ENCODE measurements around the gene KIF18A.

The KIF18A gene

DNA sequence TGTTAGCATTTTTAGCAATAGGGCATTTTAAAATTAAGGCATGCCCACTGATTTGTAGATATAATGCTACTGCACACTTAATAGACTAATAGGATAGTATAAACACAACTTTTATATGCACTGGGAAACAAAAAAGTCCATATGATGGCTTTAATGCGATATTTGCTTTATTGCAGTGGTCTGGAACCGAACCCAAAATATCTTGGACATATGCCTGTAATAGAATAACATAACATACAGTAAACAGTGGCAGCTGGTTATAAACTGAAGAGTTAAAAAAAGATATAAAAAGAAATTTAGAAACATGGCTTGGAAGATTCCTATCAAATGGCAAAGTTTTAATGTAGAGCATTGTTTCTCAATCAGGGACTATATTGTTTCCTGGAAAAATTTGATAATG, 111.9 kb downstream of the KIF18A start:
- Histone ChIP-seq H3K9me3 (ENCODE audit: control insufficient read depth, insufficient read depth, low read length) (no peaks in the 10 kb centered on the region), H3K4me1 (ENCODE audit: control insufficient read depth, insufficient read depth, low read length) (no peaks in the 10 kb centered on the region), H3K27me3 (ENCODE audit: control insufficient read depth, insufficient read depth, low read length) (no peaks in the 10 kb centered on the region), H3K4me3 (ENCODE audit: low read length) (no peak overlapping the region), H3K36me3 (ENCODE audit: control insufficient read depth, insufficient read depth, low read length) (no peaks in the 10 kb centered on the region), H3K27ac (ENCODE audit: low read length) (no peak overlapping the region)
- no CpG with 5 or more reads among the region's 2 CpGs for WGBS (ENCODE audit: insufficient coverage, insufficient read length)
- no peak for DNase-seq (ENCODE audit: low read depth, low spot score)

DNA sequence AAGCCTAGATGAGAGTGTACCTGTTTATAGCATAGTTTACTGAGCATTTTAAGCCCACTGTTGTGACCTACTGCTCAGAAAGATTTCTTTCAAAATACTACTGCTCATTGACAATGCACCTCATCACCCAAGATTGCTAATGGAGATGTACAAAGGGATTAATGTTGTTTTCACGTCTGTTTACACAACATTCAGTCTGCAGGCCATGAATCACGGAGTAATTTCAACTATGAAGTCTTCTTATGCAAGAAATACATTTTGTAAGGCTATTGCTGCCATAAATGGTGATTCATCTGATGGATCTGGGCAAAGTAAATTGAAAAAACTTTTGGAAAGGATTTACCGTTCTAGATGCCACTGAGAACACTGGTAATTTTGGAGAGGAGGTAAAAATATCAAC, 112.9 kb downstream of the KIF18A start:
- Histone ChIP-seq H3K4me1 (ENCODE audit: control insufficient read depth, insufficient read depth, low read length) (no peaks in the 10 kb centered on the region), H3K27ac (ENCODE audit: low read length) (no peak overlapping the region), H3K36me3 (ENCODE audit: control insufficient read depth, insufficient read depth, low read length) (no peaks in the 10 kb centered on the region), H3K27me3 (ENCODE audit: control insufficient read depth, insufficient read depth, low read length) (no peaks in the 10 kb centered on the region), H3K4me3 (ENCODE audit: low read length) (no peak overlapping the region), H3K9me3 (ENCODE audit: control insufficient read depth, insufficient read depth, low read length) (no peaks in the 10 kb centered on the region)
- no peak for DNase-seq (ENCODE audit: low read depth, low spot score)
- no CpG with 5 or more reads among the region's 3 CpGs for WGBS (ENCODE audit: insufficient coverage, insufficient read length)

DNA sequence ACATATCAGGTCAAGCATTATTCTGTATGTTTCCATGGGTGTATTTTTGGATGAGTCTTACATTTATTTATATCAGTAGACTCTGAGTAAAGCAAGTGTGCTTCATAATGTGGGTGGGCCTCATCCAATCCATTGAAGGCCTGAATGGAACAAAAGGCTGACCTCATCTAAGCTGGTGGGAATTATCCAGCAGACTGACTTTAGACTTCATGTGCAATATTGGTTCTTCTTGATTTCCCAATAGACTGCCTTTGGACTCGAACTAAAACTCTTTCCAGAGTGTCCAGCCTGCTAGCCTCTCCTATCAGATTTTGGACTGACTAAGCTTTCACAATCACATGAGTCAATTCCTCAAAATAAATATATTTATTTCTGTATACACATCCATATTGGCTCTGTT, 116.2 kb downstream of the KIF18A start:
- H3K27me3 ChIP-seq (ENCODE audit: control insufficient read depth, insufficient read depth, low read length) = no peaks in the 10 kb centered on the region
- H3K4me1 ChIP-seq (ENCODE audit: control insufficient read depth, insufficient read depth, low read length) = no peaks in the 10 kb centered on the region
- WGBS (ENCODE audit: insufficient coverage, insufficient read length) = no CpG with 5 or more reads among the region's 1 CpG
- H3K36me3 ChIP-seq (ENCODE audit: control insufficient read depth, insufficient read depth, low read length) = no peaks in the 10 kb centered on the region
- no peak for DNase-seq (ENCODE audit: low read depth, low spot score)
- H3K4me3 ChIP-seq (ENCODE audit: low read length) = no peak overlapping the region
- H3K9me3 ChIP-seq (ENCODE audit: control insufficient read depth, insufficient read depth, low read length) = no peaks in the 10 kb centered on the region
- H3K27ac ChIP-seq (ENCODE audit: low read length) = no peak overlapping the region

DNA sequence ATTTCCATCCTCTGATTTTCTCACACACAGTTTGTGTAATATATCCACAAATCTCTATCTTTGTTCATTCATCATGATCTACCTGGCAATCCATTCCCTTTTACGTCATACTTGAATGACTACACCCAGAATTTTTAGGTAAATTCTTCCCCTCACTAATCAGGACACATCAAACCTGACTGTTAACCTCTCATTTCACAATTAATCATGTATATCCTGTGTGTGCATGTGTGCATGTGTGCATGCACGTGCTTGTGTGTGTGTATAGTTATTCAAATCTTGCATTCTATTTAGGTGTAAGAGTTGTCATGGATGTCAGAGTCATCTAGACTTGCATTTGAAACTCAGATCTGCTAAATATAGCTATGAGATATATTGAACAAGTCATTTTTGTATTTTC, 130.4 kb downstream of the KIF18A start:
- Histone ChIP-seq H3K27ac (ENCODE audit: low read length) (no peak overlapping the region), H3K4me3 (ENCODE audit: low read length) (no peak overlapping the region), H3K9me3 (ENCODE audit: control insufficient read depth, insufficient read depth, low read length) (no peaks in the 10 kb centered on the region), H3K4me1 (ENCODE audit: control insufficient read depth, insufficient read depth, low read length) (no peaks in the 10 kb centered on the region), H3K27me3 (ENCODE audit: control insufficient read depth, insufficient read depth, low read length) (no peaks in the 10 kb centered on the region), H3K36me3 (ENCODE audit: control insufficient read depth, insufficient read depth, low read length) (no peaks in the 10 kb centered on the region)
- WGBS (ENCODE audit: insufficient coverage, insufficient read length) = no CpG with 5 or more reads among the region's 2 CpGs
- no peak for DNase-seq (ENCODE audit: low read depth, low spot score)

- Histone ChIP-seq H3K27me3 (ENCODE audit: control insufficient read depth, insufficient read depth, low read length) (no peaks in the 10 kb centered on the region), H3K9me3 (ENCODE audit: control insufficient read depth, insufficient read depth, low read length) (no peaks in the 10 kb centered on the region), H3K27ac (ENCODE audit: low read length) (no peak overlapping the region), H3K4me1 (ENCODE audit: control insufficient read depth, insufficient read depth, low read length) (no peaks in the 10 kb centered on the region), H3K4me3 (ENCODE audit: low read length) (no peak overlapping the region), H3K36me3 (ENCODE audit: control insufficient read depth, insufficient read depth, low read length) (no peaks in the 10 kb centered on the region)
- DNase-seq (ENCODE audit: low read depth, low spot score) = no peak
- no CpG with 5 or more reads among the region's 3 CpGs for WGBS (ENCODE audit: insufficient coverage, insufficient read length)
Observed at GRCh38 chr11:27977031-27977430, 130.9 kb downstream of the KIF18A start.

DNA sequence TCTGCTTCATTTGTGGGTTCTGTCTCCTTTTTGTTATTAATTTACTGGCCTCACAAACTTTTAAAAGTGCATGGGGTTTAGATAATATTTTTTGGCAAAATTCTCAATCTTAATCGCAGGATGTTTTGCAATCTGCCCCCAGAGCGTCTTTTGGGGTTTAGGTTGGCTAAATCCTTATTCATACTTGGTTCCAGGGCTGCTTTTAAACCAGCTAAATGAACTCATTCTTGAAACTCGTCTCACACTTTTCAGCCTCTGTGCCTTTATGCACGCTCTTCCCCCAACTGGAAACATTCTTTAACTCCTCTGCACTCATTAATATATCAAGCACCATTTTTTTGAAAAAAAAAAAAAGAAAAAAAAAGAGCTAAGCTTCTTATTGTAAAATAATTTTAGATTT, 131.7 kb downstream of the KIF18A start:
- H3K27me3 ChIP-seq (ENCODE audit: control insufficient read depth, insufficient read depth, low read length) = no peaks in the 10 kb centered on the region
- DNase-seq (ENCODE audit: low read depth, low spot score) = no peak
- no peak overlapping the region for H3K27ac ChIP-seq (ENCODE audit: low read length)
- H3K4me3 ChIP-seq (ENCODE audit: low read length) = no peak overlapping the region
- no peaks in the 10 kb centered on the region for H3K36me3 ChIP-seq (ENCODE audit: control insufficient read depth, insufficient read depth, low read length)
- WGBS (ENCODE audit: insufficient coverage, insufficient read length) = no CpG with 5 or more reads among the region's 4 CpGs
- H3K4me1 ChIP-seq (ENCODE audit: control insufficient read depth, insufficient read depth, low read length) = no peaks in the 10 kb centered on the region
- no peaks in the 10 kb centered on the region for H3K9me3 ChIP-seq (ENCODE audit: control insufficient read depth, insufficient read depth, low read length)

DNA sequence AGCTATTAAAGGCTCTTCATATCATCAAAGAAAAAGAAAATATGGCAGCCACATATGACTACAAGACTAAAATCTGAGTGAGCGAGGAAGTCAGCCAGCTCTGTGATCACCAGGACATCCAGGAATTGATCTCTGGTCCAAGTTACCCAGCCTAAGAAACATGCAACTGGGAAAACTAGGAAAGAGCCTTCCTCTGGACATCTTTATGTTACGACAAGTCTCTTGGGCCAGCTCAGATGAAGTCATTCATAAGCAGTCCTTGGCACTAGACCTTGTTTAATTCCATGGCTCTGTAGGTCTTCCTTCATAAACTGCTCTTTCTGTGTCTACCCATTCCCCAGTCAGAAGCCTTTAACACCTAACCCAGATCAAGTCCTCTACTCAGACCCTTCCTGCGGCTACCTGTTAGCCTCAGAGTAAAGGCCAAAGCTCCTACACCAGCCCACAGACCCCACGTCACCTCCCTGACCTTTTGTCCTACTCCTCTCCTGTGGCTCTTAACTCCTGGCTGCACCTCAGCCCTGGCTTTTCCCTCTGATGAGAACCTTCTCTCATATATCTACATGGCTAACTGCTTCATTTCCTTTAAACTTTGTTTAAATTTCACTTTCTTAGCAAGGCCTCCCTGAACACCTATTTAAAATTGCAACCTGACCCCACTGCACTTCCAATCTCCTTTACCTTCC, 134.0 kb downstream of the KIF18A start:
- no peak overlapping the region for H3K4me3 ChIP-seq (ENCODE audit: low read length)
- H3K36me3 ChIP-seq (ENCODE audit: control insufficient read depth, insufficient read depth, low read length) = no peaks in the 10 kb centered on the region
- H3K27me3 ChIP-seq (ENCODE audit: control insufficient read depth, insufficient read depth, low read length) = no peaks in the 10 kb centered on the region
- no peaks in the 10 kb centered on the region for H3K4me1 ChIP-seq (ENCODE audit: control insufficient read depth, insufficient read depth, low read length)
- no peak for DNase-seq (ENCODE audit: low read depth, low spot score)
- WGBS (ENCODE audit: insufficient coverage, insufficient read length) = no CpG with 5 or more reads among the region's 4 CpGs
- no peak overlapping the region for H3K27ac ChIP-seq (ENCODE audit: low read length)
- no peaks in the 10 kb centered on the region for H3K9me3 ChIP-seq (ENCODE audit: control insufficient read depth, insufficient read depth, low read length)

DNA sequence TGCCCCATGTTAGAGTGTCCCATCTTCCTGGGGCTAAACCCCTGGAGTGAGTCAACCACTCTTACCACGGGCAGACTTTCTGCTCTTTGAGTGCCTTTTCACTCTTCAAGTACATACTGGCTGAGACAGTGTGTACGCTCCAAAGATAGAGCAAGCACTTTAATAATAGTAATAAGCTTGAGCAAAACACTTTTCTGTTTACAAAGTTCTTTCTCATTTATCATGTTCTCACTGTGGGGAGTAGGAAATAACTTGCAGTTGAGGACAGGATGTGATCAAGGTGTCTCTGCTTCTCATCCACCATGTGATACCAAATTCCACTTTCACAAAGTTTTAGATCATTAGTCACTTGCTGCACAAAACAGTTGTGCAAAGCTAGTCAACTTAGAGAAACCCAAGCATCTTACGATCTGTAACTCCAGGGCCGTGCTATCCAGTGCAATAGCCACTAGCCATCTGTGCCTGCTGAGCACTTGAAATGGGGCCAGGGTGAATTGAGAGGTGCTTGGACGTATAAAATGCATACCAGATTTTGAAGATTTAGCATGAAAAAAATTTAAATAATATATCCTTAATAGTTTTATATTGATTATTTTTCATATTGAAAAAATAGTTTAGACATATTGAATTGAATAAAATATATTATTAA, 135.3 kb downstream of the KIF18A start:
- no peak for DNase-seq (ENCODE audit: low read depth, low spot score)
- Histone ChIP-seq H3K9me3 (ENCODE audit: control insufficient read depth, insufficient read depth, low read length) (no peaks in the 10 kb centered on the region), H3K4me1 (ENCODE audit: control insufficient read depth, insufficient read depth, low read length) (no peaks in the 10 kb centered on the region), H3K36me3 (ENCODE audit: control insufficient read depth, insufficient read depth, low read length) (no peaks in the 10 kb centered on the region), H3K27ac (ENCODE audit: low read length) (no peak overlapping the region), H3K4me3 (ENCODE audit: low read length) (no peak overlapping the region), H3K27me3 (ENCODE audit: control insufficient read depth, insufficient read depth, low read length) (no peaks in the 10 kb centered on the region)
- WGBS (ENCODE audit: insufficient coverage, insufficient read length) = no CpG with 5 or more reads among the region's 5 CpGs

DNA sequence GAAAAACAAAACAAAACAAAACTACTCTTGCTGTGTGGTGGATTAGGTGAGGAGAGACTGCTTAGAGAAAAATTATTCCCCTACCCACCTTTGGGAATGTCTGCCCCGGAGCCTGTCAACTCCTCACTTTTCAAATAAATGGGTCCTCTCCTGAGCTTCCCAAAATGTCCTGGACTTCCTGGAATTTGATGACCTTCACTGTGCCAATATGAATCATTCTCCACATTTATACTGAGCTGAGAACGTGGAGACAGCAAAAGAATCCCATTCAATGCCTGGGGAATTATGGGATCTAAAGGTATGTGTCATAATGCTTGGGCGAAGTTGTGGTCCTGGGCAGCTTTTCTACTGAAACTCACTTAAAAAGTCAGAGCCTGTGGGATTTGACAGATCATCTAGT, 136.8 kb downstream of the KIF18A start:
- Histone ChIP-seq H3K27ac (ENCODE audit: low read length) (no peak overlapping the region), H3K4me1 (ENCODE audit: control insufficient read depth, insufficient read depth, low read length) (peaks cover 1% of the 10 kb centered on the region; the same call in 1 of the 2 replicates), H3K4me3 (ENCODE audit: low read length) (no peak overlapping the region), H3K27me3 (ENCODE audit: control insufficient read depth, insufficient read depth, low read length) (no peaks in the 10 kb centered on the region), H3K36me3 (ENCODE audit: control insufficient read depth, insufficient read depth, low read length) (no peaks in the 10 kb centered on the region), H3K9me3 (ENCODE audit: control insufficient read depth, insufficient read depth, low read length) (no peaks in the 10 kb centered on the region)
- WGBS (ENCODE audit: insufficient coverage, insufficient read length) = no CpG with 5 or more reads among the region's 3 CpGs
- no peak for DNase-seq (ENCODE audit: low read depth, low spot score)

Data from iPS DF 6.9 (cell line).